CD4-positive, alpha-beta T cell treated with Interleukin-15 for 4 hours (primary cell): Measurements from ENCODE around the gene RASGRF1.
"Not testable (repeated sequence)": the region's sequence is repeated elsewhere in the genome, so short reads cannot be mapped to it uniquely, and the experiment has no call there.

Source experiments
- DNase-seq: peaks from one replicate; pipeline ENCODE4 v3.0.0-alpha.2; 2020; ENCODE audit warnings: low spot score

RASGRF1 gene

GRCh38 chr15:79006071-79006470 is 84.5 kb downstream of the RASGRF1 start:
- no peak for DNase-seq

GRCh38 chr15:79004336-79004735 is 86.2 kb downstream of the RASGRF1 start:
- no peak for DNase-seq

GRCh38 chr15:79003896-79004295 is 86.7 kb downstream of the RASGRF1 start:
- no peak for DNase-seq

GRCh38 chr15:79003301-79003700 is 87.3 kb downstream of the RASGRF1 start:
- DNase-seq = no peak

- no peak for DNase-seq
These were observed 88.0 kb downstream of the RASGRF1 start for GRCh38 chr15:79002581-79002980.

- DNase-seq = no peak
These were observed 90.9 kb downstream of the RASGRF1 start for GRCh38 chr15:78999636-79000035.

- DNase-seq = no peak
These were observed 92.1 kb downstream of the RASGRF1 start for GRCh38 chr15:78998526-78998925.

GRCh38 chr15:78997981-78998499 is 92.5 kb downstream of the RASGRF1 start:
- no peak for DNase-seq

- no peak for DNase-seq
These were observed 93.7 kb downstream of the RASGRF1 start for GRCh38 chr15:78996894-78997275.

- DNase-seq = no peak
These were observed 94.4 kb downstream of the RASGRF1 start for GRCh38 chr15:78995921-78996893.

GRCh38 chr15:78995161-78995560 is 95.4 kb downstream of the RASGRF1 start:
- not testable (repeated sequence) for DNase-seq

GRCh38 chr15:78993931-78994530 is 96.5 kb downstream of the RASGRF1 start:
- DNase-seq = no peak

- no peak for DNase-seq
These were observed 97.2 kb downstream of the RASGRF1 start for GRCh38 chr15:78993257-78993930.

- DNase-seq = no peak
These were observed 97.9 kb downstream of the RASGRF1 start for GRCh38 chr15:78992416-78993256.

- no peak for DNase-seq
These were observed 98.7 kb downstream of the RASGRF1 start for GRCh38 chr15:78991879-78992278.

- DNase-seq = no peak
These were observed 99.1 kb downstream of the RASGRF1 start for GRCh38 chr15:78991476-78991875.

- no peak for DNase-seq
These were observed 100.3 kb downstream of the RASGRF1 start for GRCh38 chr15:78990278-78990677.

GRCh38 chr15:78989701-78990240 is 100.8 kb downstream of the RASGRF1 start:
- DNase-seq = no peak

- no peak for DNase-seq
These were observed 102.1 kb downstream of the RASGRF1 start for GRCh38 chr15:78988361-78988911.

GRCh38 chr15:78987556-78988360 is 102.8 kb downstream of the RASGRF1 start:
- no peak for DNase-seq
